Activated CD8-positive, alpha-beta T cell treated with anti-CD3 and anti-CD28 coated beads for 36 hours (primary cell): ENCODE results near the gene CDKL4. TPM values are rescaled to one million over a fixed set of nuclear protein-coding genes. Genes with fewer than 3 reads are reported as not detected.

Experiments
- ATAC-seq: fragments of 200-7000 bp; cut with Tn5 transposase; one replicate; pipeline ENCODE4 v1.10.0; 2021; ENCODE audit warnings: mild to moderate bottlenecking, moderate library complexity
- CTCF ChIA-PET: fragments of 350-600 bp; sonication (Branson Sonifier 250); formaldehyde crosslinking; loops from one replicate; lab custom pipeline; 2021; ENCODE audit warnings: antibody characterized with exemption; lab: Charles Lee
- POLR2A ChIA-PET: fragments of 350-600 bp; sonication (Branson Sonifier 250); formaldehyde crosslinking; loops from one replicate; lab custom pipeline; 2021; ENCODE audit warnings: antibody characterized with exemption; lab: Charles Lee
- DNase-seq: peaks from one replicate; pipeline ENCODE4 v3.0.0-alpha.2; 2020
- H3K27ac Mint-ChIP-seq: one replicate; pipeline ENCODE4 v1.8.0; 2021; ENCODE audit warnings: mild to moderate bottlenecking, mixed read lengths
- H3K27me3 Mint-ChIP-seq: one replicate; pipeline ENCODE4 v1.8.0; 2021; ENCODE audit warnings: mixed read lengths
- H3K36me3 Mint-ChIP-seq: one replicate; pipeline ENCODE4 v1.8.0; 2021; ENCODE audit warnings: low read depth, mixed read lengths
- H3K4me1 Mint-ChIP-seq: one replicate; pipeline ENCODE4 v1.8.0; 2021; ENCODE audit warnings: low read depth, mixed read lengths
- H3K4me3 Mint-ChIP-seq: one replicate; pipeline ENCODE4 v1.8.0; 2021; ENCODE audit warnings: mild to moderate bottlenecking, moderate library complexity, mixed read lengths
- H3K9me3 Mint-ChIP-seq: one replicate; pipeline ENCODE4 v1.8.0; 2021; ENCODE audit warnings: mixed read lengths
- CTCF ChIP-seq: fragments of 200-600 bp; IDR thresholded peaks from one replicate; pipeline ENCODE4 v1.8.0; 2022; ENCODE audit warnings: antibody characterized with exemption, mild to moderate bottlenecking
- intact Hi-C: fragments of 100-400 bp; cut with micrococcal nuclease; formaldehyde crosslinking; loops from one replicate; pipeline ENCODE4 v1.10.0; 2022
- total RNA-seq, 2 experiments: library from RNA; stranded (reverse); gene quantifications; one replicate each; pipeline ENCODE4 v1.2.3, GENCODE V29; 2021

Gene CDKL4
- total RNA-seq, 2 experiments from 2014 or later: 0.29 TPM; not detected in 1

- CTCF ChIA-PET: interaction anchor here (0.8 to 7.7 kb wide), 2 partner anchors 75 to 101 kb away, joined by 3 to 107 read pairs; no protein-coding TSS in a partner anchor
- Mint-ChIP-seq H3K36me3 (peaks cover 7% of the 10 kb centered on the region), H3K4me1 (peaks cover 47% of the 10 kb centered on the region), H3K27me3 (no peaks in the 10 kb centered on the region), H3K27ac (peak overlapping the region; percentile 92), H3K9me3 (no peaks in the 10 kb centered on the region), H3K4me3 (peak overlapping the region; percentile 42)
- ATAC-seq: peak; percentile 36
- peak; percentile 82 for DNase-seq
- TF ChIP-seq CTCF: no peak
- POLR2A ChIA-PET: interaction anchor here (0.6 to 3.7 kb wide), 9 partner anchors 9 to 890 kb away, joined by 3 to 24 read pairs (median 4); no protein-coding TSS in a partner anchor
- intact Hi-C loops: loop anchor here (1.0 kb wide), 1 partner anchor 89 kb away; no protein-coding TSS in a partner anchor
Measured at GRCh38 chr2:39127973-39128372, 115.8 kb downstream of the CDKL4 start.

Other genes with a start within 250 kb of the CDKL4 start
- 10 to 100 TPM; 43.6 to 56.8 TPM for gene SOS1, start 122.9 kb downstream of the CDKL4 start, total RNA-seq
- gene MAP4K3, start 193.3 kb upstream of the CDKL4 start, total RNA-seq: 10 to 100 TPM in 1 of 2 experiments, 1 to 10 TPM in 1; 6.5 to 12.5 TPM